Tibial nerve (tissue), 3 donors: Measurements from ENCODE around the gene GABBR2.

Experiments used
- CTCF ChIP-seq, 5 experiments: fragments of 200-600 bp in 3 of 5; fragments of 450-650 bp in 2 of 5; sonication (generic) in 3 of 5; IDR thresholded peaks; one replicate each; pipeline ENCODE4 v1.5.1; 2016 to 2019; ENCODE audit warnings: antibody characterized with exemption in 5 of 5, mild to moderate bottlenecking in 3 of 5, moderate library complexity in 2 of 5
- POLR2A ChIP-seq, 2 donors: fragments of 450-650 bp; IDR thresholded peaks; one replicate each; pipeline ENCODE4 v1.6.1; 2017; ENCODE audit warnings: antibody characterized with exemption in 2 of 2, mild to moderate bottlenecking in 2 of 2, moderate library complexity in 2 of 2

- TF ChIP-seq CTCF (IDR thresholded peaks at IDR 0.05) (no peak), POLR2A (IDR thresholded peaks at IDR 0.05) (no peak)
Measured at GRCh38 chr9:98596486-98596885, 112.2 kb downstream of the GABBR2 start.
